Keratinocyte (primary cell): ENCODE data around the gene ZNF668. TPM values are rescaled to one million over a fixed set of nuclear protein-coding genes. Genes with fewer than 3 reads are reported as not detected.

Source experiments
- DNase-seq: peaks from one replicate; pipeline ENCODE4 v3.0.0-alpha.2; 2011; ENCODE audit warnings: low read depth, missing footprints, low spot score
- FAIRE-seq: peaks from 2 replicates; lab custom pipeline; 2011; peaks lifted over from hg19 to GRCh38; lab: Jason Lieb, UNC
- H2AFZ ChIP-seq: 2 replicates; pipeline ENCODE4 v1.6.0; 2012; ENCODE audit warnings: low read length, control low read depth, inconsistent platforms; ENCODE audit not compliant: control insufficient read depth
- H3K27ac ChIP-seq: 2 replicates; pipeline ENCODE4 v1.5.1; 2011; ENCODE audit warnings: low read length; ENCODE audit not compliant: control insufficient read depth, insufficient read depth
- H3K27me3 ChIP-seq: 3 replicates; pipeline ENCODE4 v1.6.0; 2011; ENCODE audit warnings: low read length; ENCODE audit not compliant: control insufficient read depth, insufficient read depth; ENCODE audit errors: extremely low read depth
- H3K36me3 ChIP-seq, 2 experiments: 2 replicates in 1 of 2; 3 replicates in 1 of 2; pipeline ENCODE4 v1.5.1; 2011; ENCODE audit warnings: low read length in 2 of 2, mild to moderate bottlenecking in 1 of 2; ENCODE audit not compliant: control insufficient read depth in 2 of 2, insufficient read depth in 2 of 2; ENCODE audit errors: extremely low read depth in 1 of 2
- H3K4me1 ChIP-seq: 3 replicates; pipeline ENCODE4 v1.5.1; 2011; ENCODE audit warnings: low read length; ENCODE audit not compliant: control insufficient read depth, insufficient read depth; ENCODE audit errors: extremely low read depth
- H3K4me2 ChIP-seq: 3 replicates; pipeline ENCODE4 v1.6.0; 2011; ENCODE audit warnings: low read depth, low read length; ENCODE audit not compliant: control insufficient read depth, insufficient read depth; ENCODE audit errors: extremely low read depth
- H3K4me3 ChIP-seq, 3 experiments: fragments of 200-600 bp in 1 of 3; sonication (generic) in 1 of 3; 2 replicates in 2 of 3; 3 replicates in 1 of 3; pipeline ENCODE4 v1.5.1; 2011 to 2016; ENCODE audit warnings: low read length in 3 of 3, mild to moderate bottlenecking in 3 of 3, control low read depth in 2 of 3, inconsistent platforms in 1 of 3, low read depth in 1 of 3, mixed read lengths in 1 of 3, mixed run types in 1 of 3, moderate library complexity in 1 of 3; ENCODE audit not compliant: control insufficient read depth in 2 of 3, insufficient read depth in 2 of 3; ENCODE audit errors: extremely low read depth in 1 of 3
- H3K79me2 ChIP-seq: 2 replicates; pipeline ENCODE4 v1.6.0; 2012; ENCODE audit warnings: low read length; ENCODE audit not compliant: control insufficient read depth, insufficient read depth
- H3K9ac ChIP-seq: 3 replicates; pipeline ENCODE4 v1.6.0; 2011; ENCODE audit warnings: low read length; ENCODE audit not compliant: control insufficient read depth, insufficient read depth; ENCODE audit errors: extremely low read depth
- H3K9me1 ChIP-seq: 3 replicates; pipeline ENCODE4 v1.6.0; 2011; ENCODE audit warnings: low read length; ENCODE audit not compliant: control insufficient read depth, insufficient read depth; ENCODE audit errors: extremely low read depth
- H3K9me3 ChIP-seq: 2 replicates; pipeline ENCODE4 v1.5.1; 2012; ENCODE audit warnings: low read depth, low read length; ENCODE audit not compliant: control insufficient read depth
- H4K20me1 ChIP-seq: 3 replicates; pipeline ENCODE4 v1.6.0; 2011; ENCODE audit warnings: low read length; ENCODE audit not compliant: control insufficient read depth, insufficient read depth; ENCODE audit errors: extremely low read depth
- EZH2 ChIP-seq: IDR thresholded peaks from one replicate; pipeline ENCODE4 v1.6.1; 2012; ENCODE audit warnings: inconsistent platforms, mild to moderate bottlenecking, low read length, moderate library complexity
- dilution Hi-C: fragments of 300-500 bp; cut with MboI; formaldehyde crosslinking; loops from one replicate; pipeline ENCODE4 v1.7.0; 2020; ENCODE audit warnings: low sequenced_read_pairs; ENCODE audit not compliant: extremely low pct_ligation_motif_present
- polyA plus RNA-seq, 5 experiments: library from polyadenylated mRNA; depleted of rRNA in 3 of 5; stranded (reverse) in 3 of 5; stranded (forward) in 1 of 5; unstranded in 1 of 5; fragments of >200 nt; gene quantifications; 1 replicate in 1 of 5; 2 replicates in 3 of 5; 3 replicates in 1 of 5; pipeline versions ENCODE4 v1.2.1 to v1.2.3, GENCODE V29; 2011 to 2012; ENCODE audit warnings: missing spikeins in 2 of 5, low read depth in 1 of 5, low replicate concordance in 1 of 5
- TF ChIP-seq, protein P1 (sequence below), 3 experiments: IDR thresholded peaks in 1 of 3; conservative IDR thresholded peaks in 1 of 3; optimal IDR thresholded peaks in 1 of 3; 2 replicates in 2 of 3; 3 replicates in 1 of 3; pipeline versions ENCODE3 to v1.5.1; 2011; ENCODE audit warnings: low read length in 3 of 3, mild to moderate bottlenecking in 3 of 3, moderate library complexity in 2 of 3, control low read depth in 1 of 3, inconsistent platforms in 1 of 3; ENCODE audit not compliant: insufficient read depth in 2 of 3; ENCODE audit errors: extremely low read depth in 1 of 3

ZNF668 gene
- polyA plus RNA-seq, 1 donor (not counting 4 experiments of a cell fraction or from before 2014, with no cell fraction given), result 5.5 TPM

DNA sequence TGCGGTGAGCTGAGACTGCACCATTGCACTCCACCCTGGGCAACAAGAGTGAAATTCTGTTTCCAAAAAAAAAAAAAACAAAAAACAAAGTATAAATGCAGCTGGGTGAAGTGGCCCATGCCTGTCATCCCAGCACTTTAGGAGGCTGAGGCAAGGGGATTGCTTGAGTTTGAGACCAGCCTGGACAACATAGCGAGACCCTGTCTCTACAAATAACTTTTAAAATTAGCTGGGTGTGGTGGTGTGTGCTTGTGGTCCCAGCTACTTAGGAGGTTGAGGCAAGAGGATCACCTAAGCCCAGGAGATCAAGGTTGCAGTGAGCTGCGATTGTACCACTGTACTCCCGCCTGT lies 50.8 kb downstream of the ZNF668 start:
- FAIRE-seq, result no peak
- dilution Hi-C loops, result no loop called here
- Histone ChIP-seq H3K9me1 (no peaks in the 10 kb centered on the region), H3K4me3 (no peak overlapping the region), H3K36me3 (no peaks in the 10 kb centered on the region), H3K9me3 (no peaks in the 10 kb centered on the region), H3K4me1 (no peaks in the 10 kb centered on the region), H3K27ac (no peak overlapping the region), H3K79me2 (no peaks in the 10 kb centered on the region), H3K9ac (no peak overlapping the region), H4K20me1 (no peaks in the 10 kb centered on the region), H3K4me2 (no peak overlapping the region), H3K27me3 (no peaks in the 10 kb centered on the region), H2AFZ (no peak overlapping the region)
- TF ChIP-seq, protein P1, sequence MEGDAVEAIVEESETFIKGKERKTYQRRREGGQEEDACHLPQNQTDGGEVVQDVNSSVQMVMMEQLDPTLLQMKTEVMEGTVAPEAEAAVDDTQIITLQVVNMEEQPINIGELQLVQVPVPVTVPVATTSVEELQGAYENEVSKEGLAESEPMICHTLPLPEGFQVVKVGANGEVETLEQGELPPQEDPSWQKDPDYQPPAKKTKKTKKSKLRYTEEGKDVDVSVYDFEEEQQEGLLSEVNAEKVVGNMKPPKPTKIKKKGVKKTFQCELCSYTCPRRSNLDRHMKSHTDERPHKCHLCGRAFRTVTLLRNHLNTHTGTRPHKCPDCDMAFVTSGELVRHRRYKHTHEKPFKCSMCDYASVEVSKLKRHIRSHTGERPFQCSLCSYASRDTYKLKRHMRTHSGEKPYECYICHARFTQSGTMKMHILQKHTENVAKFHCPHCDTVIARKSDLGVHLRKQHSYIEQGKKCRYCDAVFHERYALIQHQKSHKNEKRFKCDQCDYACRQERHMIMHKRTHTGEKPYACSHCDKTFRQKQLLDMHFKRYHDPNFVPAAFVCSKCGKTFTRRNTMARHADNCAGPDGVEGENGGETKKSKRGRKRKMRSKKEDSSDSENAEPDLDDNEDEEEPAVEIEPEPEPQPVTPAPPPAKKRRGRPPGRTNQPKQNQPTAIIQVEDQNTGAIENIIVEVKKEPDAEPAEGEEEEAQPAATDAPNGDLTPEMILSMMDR (optimal IDR thresholded peaks at IDR 0.05 in 1 of 3, IDR thresholded peaks at IDR 0.05 in 1 of 3, conservative IDR thresholded peaks at IDR 0.05 in 1 of 3; ENCODE audit: extremely low read depth in 1 of 3, insufficient read depth in 2 of 3, low read length in 3 of 3), result no peak
- no peak for TF ChIP-seq EZH2
- no peak for DNase-seq

- Histone ChIP-seq H2AFZ (peak overlapping the region; percentile 22), H3K4me3 (no peak overlapping the region), H4K20me1 (no peaks in the 10 kb centered on the region), H3K27ac (no peak overlapping the region), H3K9me3 (no peaks in the 10 kb centered on the region), H3K79me2 (no peaks in the 10 kb centered on the region), H3K9me1 (no peaks in the 10 kb centered on the region), H3K36me3 (no peaks in the 10 kb centered on the region), H3K9ac (no peak overlapping the region), H3K4me2 (no peak overlapping the region), H3K27me3 (no peaks in the 10 kb centered on the region), H3K4me1 (no peaks in the 10 kb centered on the region)
- dilution Hi-C loops, result no loop called here
- TF ChIP-seq EZH2, result no peak
- TF ChIP-seq, protein P1 (optimal IDR thresholded peaks at IDR 0.05 in 1 of 3, IDR thresholded peaks at IDR 0.05 in 1 of 3, conservative IDR thresholded peaks at IDR 0.05 in 1 of 3; ENCODE audit: extremely low read depth in 1 of 3, insufficient read depth in 2 of 3, low read length in 3 of 3), result no peak
- DNase-seq (no peak), FAIRE-seq (no peak)
Observed at GRCh38 chr16:31022544-31023251, 51.3 kb downstream of the ZNF668 start.
